GM12801 (cell line): ENCODE results near the gene HSD17B2.

Experiments used
- TF ChIP-seq, protein P1 (sequence below): IDR thresholded peaks from one replicate; pipeline ENCODE4 v1.5.1; 2011; ENCODE audit warnings: control low read depth; ENCODE audit not compliant: insufficient read length; ENCODE audit errors: extremely low read depth

HSD17B2 gene

DNA sequence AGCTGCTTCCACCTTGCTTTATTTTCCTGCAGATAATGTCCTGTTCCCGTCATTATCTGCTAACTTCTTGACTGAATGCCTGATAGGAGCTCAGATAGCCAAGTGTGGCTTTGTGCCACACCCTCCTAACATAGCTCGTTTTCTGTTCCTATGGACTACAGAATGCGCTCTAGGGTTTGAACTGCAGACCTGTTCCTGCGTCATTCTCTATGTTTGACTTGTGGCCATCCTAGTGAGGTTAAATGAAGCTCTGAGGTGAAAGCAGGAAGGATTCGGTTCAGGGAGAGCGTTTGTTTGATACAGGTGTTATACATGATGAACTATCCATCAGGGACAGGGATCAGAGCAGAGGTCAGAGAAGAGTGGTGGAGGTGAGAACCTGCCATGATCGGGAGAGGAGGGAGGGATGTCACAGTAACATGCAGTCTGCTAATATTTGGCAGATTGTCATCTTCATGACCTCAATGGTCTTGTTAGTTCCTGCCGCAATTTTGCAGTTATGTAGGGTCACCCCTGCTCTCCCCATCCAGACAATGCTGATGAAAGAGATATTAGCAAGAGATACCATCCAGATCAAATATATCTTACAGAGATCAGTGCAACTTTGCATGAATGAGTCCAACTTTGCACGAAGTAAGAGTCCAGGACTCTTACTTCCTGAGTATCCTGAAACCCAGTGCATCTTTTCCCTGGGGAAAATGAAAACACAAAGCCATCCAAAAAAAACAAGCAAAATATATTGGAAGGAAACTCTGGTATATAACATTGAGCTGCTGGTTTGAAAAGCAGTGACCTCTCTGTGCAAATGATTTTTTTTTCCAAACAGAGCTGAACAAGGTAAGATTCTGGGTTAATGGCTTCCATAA lies 102.1 kb downstream of the HSD17B2 start:
- TF ChIP-seq, protein P1, sequence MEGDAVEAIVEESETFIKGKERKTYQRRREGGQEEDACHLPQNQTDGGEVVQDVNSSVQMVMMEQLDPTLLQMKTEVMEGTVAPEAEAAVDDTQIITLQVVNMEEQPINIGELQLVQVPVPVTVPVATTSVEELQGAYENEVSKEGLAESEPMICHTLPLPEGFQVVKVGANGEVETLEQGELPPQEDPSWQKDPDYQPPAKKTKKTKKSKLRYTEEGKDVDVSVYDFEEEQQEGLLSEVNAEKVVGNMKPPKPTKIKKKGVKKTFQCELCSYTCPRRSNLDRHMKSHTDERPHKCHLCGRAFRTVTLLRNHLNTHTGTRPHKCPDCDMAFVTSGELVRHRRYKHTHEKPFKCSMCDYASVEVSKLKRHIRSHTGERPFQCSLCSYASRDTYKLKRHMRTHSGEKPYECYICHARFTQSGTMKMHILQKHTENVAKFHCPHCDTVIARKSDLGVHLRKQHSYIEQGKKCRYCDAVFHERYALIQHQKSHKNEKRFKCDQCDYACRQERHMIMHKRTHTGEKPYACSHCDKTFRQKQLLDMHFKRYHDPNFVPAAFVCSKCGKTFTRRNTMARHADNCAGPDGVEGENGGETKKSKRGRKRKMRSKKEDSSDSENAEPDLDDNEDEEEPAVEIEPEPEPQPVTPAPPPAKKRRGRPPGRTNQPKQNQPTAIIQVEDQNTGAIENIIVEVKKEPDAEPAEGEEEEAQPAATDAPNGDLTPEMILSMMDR = no peak

DNA sequence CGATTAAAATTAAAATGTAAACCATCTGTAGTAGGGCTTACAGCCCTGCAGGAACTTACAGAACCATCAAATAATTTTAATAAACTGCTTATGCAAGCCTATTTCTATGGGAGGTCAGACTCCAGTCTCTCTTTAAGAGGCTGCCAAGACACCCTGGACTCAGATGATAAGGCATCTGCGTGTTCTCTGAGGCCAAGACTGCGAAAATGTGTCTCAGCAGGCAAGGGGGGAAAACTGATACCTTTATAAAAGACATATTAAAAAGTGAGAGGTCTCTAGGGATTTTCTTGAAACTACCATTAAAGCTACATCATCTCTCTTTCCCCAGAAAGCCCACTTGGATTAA lies 102.7 kb downstream of the HSD17B2 start:
- TF ChIP-seq, protein P1 = no peak

DNA sequence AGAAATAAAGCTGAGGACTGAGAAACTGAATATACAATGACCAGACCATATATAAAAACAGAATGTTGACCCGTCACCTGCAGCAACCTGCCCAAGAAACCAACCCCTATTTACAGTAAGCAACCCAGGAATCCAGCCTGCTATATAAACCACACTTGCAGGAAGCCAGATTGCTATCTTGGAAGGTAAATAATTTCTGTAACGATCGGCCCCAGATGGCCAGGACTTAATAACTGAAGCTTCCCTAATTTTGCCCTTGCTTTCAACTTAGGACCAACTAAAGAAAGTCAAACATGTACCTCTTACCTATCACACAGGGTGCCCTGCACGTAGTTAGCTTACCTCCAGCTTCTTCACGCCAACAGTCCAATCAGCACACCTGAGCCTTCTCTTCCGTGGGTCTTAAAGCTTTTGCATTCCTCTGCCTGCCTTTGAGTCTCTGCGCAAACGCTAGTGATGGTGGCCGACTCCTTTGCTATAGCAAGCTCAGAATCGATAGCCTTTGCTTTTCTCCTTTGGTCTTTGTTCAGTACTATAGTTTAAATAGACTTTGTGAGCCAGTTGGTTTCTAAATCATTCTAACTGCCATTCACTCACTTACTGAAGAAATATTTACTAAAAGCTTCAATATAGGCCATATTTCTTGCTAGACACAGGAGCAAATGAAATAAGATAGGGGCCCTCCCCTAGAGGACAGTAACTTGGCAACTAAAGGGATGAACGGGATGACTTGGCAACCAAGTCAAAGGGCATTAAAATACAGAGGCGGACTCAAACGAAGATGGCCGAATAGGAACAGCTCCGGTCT lies 103.6 kb downstream of the HSD17B2 start:
- TF ChIP-seq, protein P1 = no peak

DNA sequence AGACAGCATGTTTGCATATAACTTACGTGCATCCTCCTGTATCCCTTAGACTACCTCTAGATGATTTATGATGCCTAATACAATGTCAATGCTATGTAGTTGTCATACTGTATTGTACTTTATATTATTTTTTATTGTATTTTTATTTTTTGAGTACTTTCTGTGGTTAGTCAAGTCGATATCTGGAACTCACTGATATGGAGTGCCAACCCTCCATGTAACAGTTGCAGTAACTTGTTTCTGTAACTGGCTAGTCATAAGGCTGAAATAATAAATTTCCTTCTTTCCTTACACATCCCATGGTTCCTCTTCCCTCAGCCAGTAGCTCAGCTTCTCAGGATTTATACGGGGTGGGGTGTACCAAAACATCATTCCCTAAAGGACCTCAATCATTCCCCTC lies 111.5 kb downstream of the HSD17B2 start:
- TF ChIP-seq, protein P1 = no peak

DNA sequence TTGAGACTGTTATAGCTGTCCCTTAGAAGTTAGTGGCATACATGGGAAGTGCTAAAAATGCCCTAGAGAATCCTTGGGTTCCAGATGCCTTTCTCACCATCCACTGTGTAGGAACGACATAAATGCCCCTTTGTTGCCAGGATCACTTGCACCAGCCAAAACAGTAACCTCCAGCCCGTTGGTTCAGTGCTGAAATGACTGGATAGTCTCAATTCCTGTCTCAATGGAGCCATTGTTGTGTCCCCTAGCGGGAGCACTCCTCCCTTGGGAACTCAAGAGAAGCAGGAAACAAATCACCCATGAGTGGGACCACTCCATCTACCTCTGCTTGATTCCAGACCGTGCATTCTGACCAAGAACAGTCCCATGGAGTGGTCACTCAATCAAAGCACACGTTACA lies 111.9 kb downstream of the HSD17B2 start:
- TF ChIP-seq, protein P1 = no peak

DNA sequence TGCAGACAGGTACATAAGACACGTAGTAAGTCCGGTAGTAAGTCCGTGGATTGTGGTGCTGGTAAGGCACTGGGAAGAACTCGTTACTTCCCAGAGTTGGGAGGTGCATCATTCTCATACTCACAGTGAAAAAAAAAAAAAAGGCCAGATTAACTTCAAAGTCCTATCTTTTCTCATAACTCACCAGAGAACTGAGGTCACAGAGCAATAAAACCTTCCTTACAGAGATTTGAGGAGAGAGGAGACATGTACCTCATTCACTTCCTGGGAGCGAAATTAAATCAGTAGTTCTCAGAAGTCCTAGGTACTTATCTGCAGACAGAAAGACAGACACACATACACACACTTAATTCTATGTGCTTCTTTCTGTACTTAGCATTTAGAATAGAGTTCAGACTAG lies 112.5 kb downstream of the HSD17B2 start:
- TF ChIP-seq, protein P1 = no peak
